HG03520 (cell line): ENCODE results near the gene NCAPG2.

Experiments used
- ATAC-seq: cut with Tn5 transposase; IDR thresholded peaks from one replicate; pipeline ENCODE4 v1.9.1; 2021; ENCODE audit warnings: mild to moderate bottlenecking, moderate library complexity; ENCODE audit not compliant: unreplicated experiment

NCAPG2 gene

GRCh38 chr7:158583143-158583542, 121.5 kb downstream of the NCAPG2 start:
- no peak for ATAC-seq

- no peak for ATAC-seq
Measured at GRCh38 chr7:158582089-158582456, 122.5 kb downstream of the NCAPG2 start.

- no peak for ATAC-seq
Measured at GRCh38 chr7:158581440-158582088, 123.0 kb downstream of the NCAPG2 start.
